Fibroblast of lung (primary cell): Measurements from ENCODE around the gene CHML. TPM values are rescaled to one million over a fixed set of nuclear protein-coding genes. Genes with fewer than 3 reads are reported as not detected.

ENCODE experiments used
- DNase-seq, 2 donors: peaks; one replicate each; pipeline versions ENCODE4 v3.0.0 to v3.0.0-alpha.2; 2010; ENCODE audit warnings: low read depth in 2 of 2
- H2AFZ ChIP-seq: 2 replicates; pipeline ENCODE4 v1.5.1; 2012; ENCODE audit warnings: low read length, control low read depth, inconsistent platforms
- H3K27ac ChIP-seq: 2 replicates; pipeline ENCODE4 v1.5.1; 2011; ENCODE audit warnings: low read length, control low read depth; ENCODE audit not compliant: insufficient read depth
- H3K27me3 ChIP-seq: 2 replicates; pipeline ENCODE4 v1.5.1; 2011; ENCODE audit warnings: mild to moderate bottlenecking, low read length; ENCODE audit not compliant: control insufficient read depth, insufficient read depth
- H3K36me3 ChIP-seq: 2 replicates; pipeline ENCODE4 v1.5.1; 2011; ENCODE audit warnings: low read length; ENCODE audit not compliant: control insufficient read depth, insufficient read depth
- H3K4me1 ChIP-seq: 2 replicates; pipeline ENCODE4 v1.5.1; 2011; ENCODE audit warnings: low read length; ENCODE audit not compliant: control insufficient read depth, insufficient read depth; ENCODE audit errors: extremely low read depth
- H3K4me2 ChIP-seq: 2 replicates; pipeline ENCODE4 v1.5.1; 2011; ENCODE audit warnings: low read length, control low read depth; ENCODE audit not compliant: insufficient read depth; ENCODE audit errors: extremely low read depth
- H3K4me3 ChIP-seq, 4 experiments: fragments of 200-600 bp in 1 of 4; sonication (generic) in 1 of 4; replicated peaks in 1 of 4; 2 replicates each; pipeline ENCODE4 v1.5.1; 2011 to 2016; ENCODE audit warnings: low read length in 4 of 4, low read depth in 3 of 4, mild to moderate bottlenecking in 3 of 4, control low read depth in 2 of 4, inconsistent platforms in 1 of 4, mixed read lengths in 1 of 4; ENCODE audit not compliant: insufficient read depth in 1 of 4; ENCODE audit errors: control extremely low read depth in 1 of 4
- H3K79me2 ChIP-seq: 2 replicates; pipeline ENCODE4 v1.5.1; 2012; ENCODE audit warnings: mild to moderate bottlenecking, low read length, inconsistent platforms; ENCODE audit not compliant: control insufficient read depth, insufficient read depth
- H3K9ac ChIP-seq: 2 replicates; pipeline ENCODE4 v1.5.1; 2011; ENCODE audit warnings: mild to moderate bottlenecking, low read length, control low read depth; ENCODE audit not compliant: insufficient read depth
- H3K9me3 ChIP-seq: 2 replicates; pipeline ENCODE4 v1.5.1; 2012; ENCODE audit warnings: low read depth, low read length; ENCODE audit not compliant: control insufficient read depth, insufficient read depth
- H4K20me1 ChIP-seq: 2 replicates; pipeline ENCODE4 v1.5.1; 2011; ENCODE audit warnings: low read length; ENCODE audit not compliant: control insufficient read depth, insufficient read depth; ENCODE audit errors: extremely low read depth
- EZH2 ChIP-seq: IDR thresholded peaks from 2 replicates; pipeline ENCODE4 v1.5.1; 2012; ENCODE audit warnings: low read length, control low read depth, mild to moderate bottlenecking; ENCODE audit errors: missing control alignments
- polyA plus RNA-seq, 2 donors: library from polyadenylated mRNA; depleted of rRNA in 1 of 2; stranded (reverse) in 1 of 2; unstranded in 1 of 2; fragments of >200 nt; gene quantifications; 2 replicates each; pipeline ENCODE4 v1.2.1, GENCODE V29; 2011 to 2012; ENCODE audit warnings: missing spikeins in 1 of 2
- total RNA-seq: library from RNA; depleted of rRNA; stranded (reverse); fragments of >200 nt; gene quantifications from 2 replicates; pipeline ENCODE4 v1.2.1, GENCODE V29; 2014
- TF ChIP-seq, protein P1 (sequence below), 2 donors: IDR thresholded peaks in 1 of 2; conservative IDR thresholded peaks in 1 of 2; 1 replicate in 1 of 2; 2 replicates in 1 of 2; pipeline ENCODE4 v1.5.1; 2011 to 2012; ENCODE audit warnings: low read length in 2 of 2, control low read depth in 1 of 2, inconsistent platforms in 1 of 2, low read depth in 1 of 2, mild to moderate bottlenecking in 1 of 2

CHML gene
- total and polyA plus RNA-seq, 2 donors (not counting 1 experiment from before 2014, with no cell fraction given): 11.4 to 16.1 TPM

DNA sequence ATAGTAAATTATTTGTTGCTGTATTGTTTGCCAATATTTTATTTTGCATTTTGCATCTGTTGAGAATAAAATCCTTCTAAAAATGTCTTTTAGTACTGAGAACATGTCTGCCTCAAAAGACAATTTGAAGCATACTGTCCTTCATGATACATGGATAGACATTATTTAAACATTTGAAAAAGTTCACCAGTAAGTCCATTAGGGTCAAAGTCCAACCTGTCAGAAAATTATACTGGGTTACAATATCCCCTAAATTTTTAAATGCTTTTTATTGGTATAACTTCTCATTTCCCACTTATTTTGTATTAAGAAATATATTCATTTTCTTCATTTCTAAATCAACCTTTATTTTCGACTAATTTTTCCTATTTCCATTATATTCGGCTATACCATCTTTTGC lies 9.3 kb downstream of the CHML start:
- Histone ChIP-seq H3K9ac (no peak overlapping the region), H3K4me2 (no peak overlapping the region), H3K36me3 (peaks cover 8% of the 10 kb centered on the region), H3K27me3 (no peaks in the 10 kb centered on the region), H3K4me1 (no peaks in the 10 kb centered on the region), H3K79me2 (peaks cover 3% of the 10 kb centered on the region), H4K20me1 (no peaks in the 10 kb centered on the region), H3K27ac (no peak overlapping the region), H3K9me3 (no peaks in the 10 kb centered on the region), H2AFZ (no peak overlapping the region), H3K4me3 (no peak overlapping the region)
- DNase-seq: no peak
- TF ChIP-seq, protein P1, sequence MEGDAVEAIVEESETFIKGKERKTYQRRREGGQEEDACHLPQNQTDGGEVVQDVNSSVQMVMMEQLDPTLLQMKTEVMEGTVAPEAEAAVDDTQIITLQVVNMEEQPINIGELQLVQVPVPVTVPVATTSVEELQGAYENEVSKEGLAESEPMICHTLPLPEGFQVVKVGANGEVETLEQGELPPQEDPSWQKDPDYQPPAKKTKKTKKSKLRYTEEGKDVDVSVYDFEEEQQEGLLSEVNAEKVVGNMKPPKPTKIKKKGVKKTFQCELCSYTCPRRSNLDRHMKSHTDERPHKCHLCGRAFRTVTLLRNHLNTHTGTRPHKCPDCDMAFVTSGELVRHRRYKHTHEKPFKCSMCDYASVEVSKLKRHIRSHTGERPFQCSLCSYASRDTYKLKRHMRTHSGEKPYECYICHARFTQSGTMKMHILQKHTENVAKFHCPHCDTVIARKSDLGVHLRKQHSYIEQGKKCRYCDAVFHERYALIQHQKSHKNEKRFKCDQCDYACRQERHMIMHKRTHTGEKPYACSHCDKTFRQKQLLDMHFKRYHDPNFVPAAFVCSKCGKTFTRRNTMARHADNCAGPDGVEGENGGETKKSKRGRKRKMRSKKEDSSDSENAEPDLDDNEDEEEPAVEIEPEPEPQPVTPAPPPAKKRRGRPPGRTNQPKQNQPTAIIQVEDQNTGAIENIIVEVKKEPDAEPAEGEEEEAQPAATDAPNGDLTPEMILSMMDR (conservative IDR thresholded peaks at IDR 0.05 in 1 of 2, IDR thresholded peaks at IDR 0.05 in 1 of 2; ENCODE audit: low read depth in 1 of 2, low read length in 2 of 2): no peak
- TF ChIP-seq EZH2: no peak

DNA sequence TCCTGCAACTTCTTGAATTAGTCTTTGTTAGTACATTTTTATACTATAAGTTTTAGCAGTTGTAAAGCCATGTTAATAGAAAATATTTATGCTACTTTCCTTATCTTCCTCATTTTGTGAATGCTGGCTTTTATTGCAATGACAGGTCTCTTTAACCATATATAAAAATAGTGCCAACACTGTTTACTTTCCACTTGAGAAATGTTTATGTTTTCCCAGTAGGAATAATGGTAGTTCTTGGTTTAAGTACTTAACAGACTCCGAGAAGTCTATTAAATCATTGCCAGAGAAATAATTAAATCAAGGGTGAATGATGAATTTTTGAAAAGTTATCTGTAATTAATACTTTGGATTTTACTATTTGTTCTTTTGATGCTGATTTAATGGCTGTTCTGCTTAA lies 9.7 kb downstream of the CHML start:
- H3K36me3 ChIP-seq: peaks cover 6% of the 10 kb centered on the region
- H3K27ac ChIP-seq: no peak overlapping the region
- no peak overlapping the region for H3K4me2 ChIP-seq
- no peak for DNase-seq
- no peak overlapping the region for H3K4me3 ChIP-seq
- TF ChIP-seq, protein P1 (conservative IDR thresholded peaks at IDR 0.05 in 1 of 2, IDR thresholded peaks at IDR 0.05 in 1 of 2; ENCODE audit: low read depth in 1 of 2, low read length in 2 of 2): no peak
- TF ChIP-seq EZH2: no peak
- H4K20me1 ChIP-seq: no peaks in the 10 kb centered on the region
- no peak overlapping the region for H2AFZ ChIP-seq
- no peaks in the 10 kb centered on the region for H3K4me1 ChIP-seq
- peaks cover 2% of the 10 kb centered on the region for H3K79me2 ChIP-seq
- no peaks in the 10 kb centered on the region for H3K27me3 ChIP-seq
- H3K9me3 ChIP-seq: no peaks in the 10 kb centered on the region
- H3K9ac ChIP-seq: no peak overlapping the region

DNA sequence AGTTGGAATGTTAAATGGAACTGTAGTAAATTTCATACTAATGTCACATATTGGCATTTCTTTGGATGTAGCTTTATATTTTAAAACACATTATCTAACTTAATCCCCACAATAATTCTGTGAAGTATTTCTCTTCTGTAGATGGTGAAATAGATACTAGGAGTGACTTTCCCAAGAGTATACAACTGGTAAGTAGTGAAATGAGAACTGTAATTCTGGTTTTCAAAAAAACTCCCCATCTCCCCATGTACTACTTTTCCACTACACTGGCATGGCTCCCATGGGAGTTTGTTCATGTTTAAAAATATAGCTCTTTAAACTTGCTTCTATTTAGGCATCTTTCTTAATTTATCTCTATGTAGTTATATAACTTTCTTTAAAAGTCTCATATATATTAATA lies 10.2 kb downstream of the CHML start:
- TF ChIP-seq EZH2: no peak
- TF ChIP-seq, protein P1 (conservative IDR thresholded peaks at IDR 0.05 in 1 of 2, IDR thresholded peaks at IDR 0.05 in 1 of 2; ENCODE audit: low read depth in 1 of 2, low read length in 2 of 2): no peak
- H3K27ac ChIP-seq: no peak overlapping the region
- H3K79me2 ChIP-seq: no peaks in the 10 kb centered on the region
- peaks cover 2% of the 10 kb centered on the region for H3K36me3 ChIP-seq
- H3K4me1 ChIP-seq: no peaks in the 10 kb centered on the region
- H4K20me1 ChIP-seq: no peaks in the 10 kb centered on the region
- no peaks in the 10 kb centered on the region for H3K9me3 ChIP-seq
- no peak overlapping the region for H2AFZ ChIP-seq
- DNase-seq: no peak
- H3K9ac ChIP-seq: no peak overlapping the region
- no peak overlapping the region for H3K4me2 ChIP-seq
- H3K4me3 ChIP-seq: no peak overlapping the region
- H3K27me3 ChIP-seq: no peaks in the 10 kb centered on the region
